Colon (tissue), 2 donors: ENCODE results near the gene GSK3B.

Experiments
- FAIRE-seq: peaks from 2 replicates; lab custom pipeline; 2012; peaks lifted over from hg19 to GRCh38; lab: Jason Lieb, UNC
- donor health status: control.
- donor health status: control.

Gene GSK3B

DNA sequence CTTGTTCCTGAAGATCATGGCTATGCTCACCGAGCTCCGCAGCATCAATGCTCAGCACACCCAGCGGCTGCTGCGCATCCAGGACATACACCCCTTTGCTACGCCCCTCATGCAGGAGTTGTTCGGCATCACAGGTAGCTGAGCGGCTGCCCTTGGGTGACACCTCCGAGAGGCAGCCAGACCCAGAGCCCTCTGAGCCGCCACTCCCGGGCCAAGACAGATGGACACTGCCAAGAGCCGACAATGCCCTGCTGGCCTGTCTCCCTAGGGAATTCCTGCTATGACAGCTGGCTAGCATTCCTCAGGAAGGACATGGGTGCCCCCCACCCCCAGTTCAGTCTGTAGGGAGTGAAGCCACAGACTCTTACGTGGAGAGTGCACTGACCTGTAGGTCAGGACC lies 277.2 kb downstream of the GSK3B start:
- FAIRE-seq = no peak

DNA sequence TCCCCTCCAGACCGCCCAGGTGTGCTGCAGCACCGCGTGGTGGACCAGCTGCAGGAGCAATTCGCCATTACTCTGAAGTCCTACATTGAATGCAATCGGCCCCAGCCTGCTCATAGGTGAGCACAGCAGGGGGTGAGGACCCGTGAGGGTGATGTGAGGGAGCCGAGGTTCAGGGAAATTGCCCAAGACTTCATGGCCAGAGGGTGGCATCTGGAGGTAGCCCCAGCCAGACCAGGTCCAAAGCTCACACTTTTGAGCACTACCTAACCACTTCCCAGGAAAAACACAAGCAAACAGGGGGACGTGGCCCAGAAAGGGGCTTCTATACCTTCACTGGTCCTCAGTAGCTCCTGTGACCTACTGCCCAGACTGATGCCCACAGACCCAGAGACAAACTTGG lies 278.5 kb downstream of the GSK3B start:
- FAIRE-seq = no peak

GRCh38 chr3:119812491-119813058 lies 281.7 kb downstream of the GSK3B start:
- no peak for FAIRE-seq

DNA sequence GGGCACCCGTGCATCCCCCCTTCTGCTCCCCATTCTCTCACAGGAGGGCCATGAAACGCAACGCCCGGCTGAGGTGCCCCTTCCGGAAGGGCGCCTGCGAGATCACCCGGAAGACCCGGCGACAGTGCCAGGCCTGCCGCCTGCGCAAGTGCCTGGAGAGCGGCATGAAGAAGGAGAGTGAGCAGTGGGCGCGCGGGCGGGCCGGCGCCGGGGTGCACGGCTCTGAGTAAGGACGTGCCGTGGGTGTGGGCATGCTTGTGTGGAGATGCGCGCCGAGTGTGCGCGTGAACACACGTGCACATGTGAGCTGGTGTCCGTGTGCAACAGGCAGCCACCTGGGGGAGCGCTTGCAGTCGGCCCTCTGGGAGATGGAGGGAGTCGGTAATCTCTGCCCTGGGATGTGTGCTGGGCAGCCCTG lies 284.2 kb downstream of the GSK3B start:
- no peak for FAIRE-seq

- no peak for FAIRE-seq
Observed at GRCh38 chr3:119809249-119810017, 284.8 kb downstream of the GSK3B start.

DNA sequence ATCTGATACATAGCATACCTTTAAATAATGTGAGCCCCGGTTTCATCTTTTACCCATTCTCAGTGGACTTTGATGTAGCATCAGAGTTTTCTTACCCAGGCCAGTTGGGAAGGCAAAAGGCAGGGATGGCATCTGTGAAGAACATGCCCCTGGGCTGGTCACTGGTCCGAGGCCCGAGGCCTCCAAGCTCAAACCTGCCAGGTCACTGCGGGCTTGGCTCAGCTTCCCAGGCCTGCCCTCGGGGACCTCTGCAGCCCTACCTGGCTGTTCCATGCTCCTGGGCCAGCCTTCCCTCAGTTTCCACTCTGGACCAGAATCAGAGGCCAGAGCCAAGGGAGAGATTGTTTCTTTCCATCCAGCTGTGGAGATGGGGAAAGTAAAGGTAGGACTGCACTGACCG lies 285.4 kb downstream of the GSK3B start:
- FAIRE-seq = no peak

GRCh38 chr3:119808244-119808643 lies 286.0 kb downstream of the GSK3B start:
- FAIRE-seq = no peak

DNA sequence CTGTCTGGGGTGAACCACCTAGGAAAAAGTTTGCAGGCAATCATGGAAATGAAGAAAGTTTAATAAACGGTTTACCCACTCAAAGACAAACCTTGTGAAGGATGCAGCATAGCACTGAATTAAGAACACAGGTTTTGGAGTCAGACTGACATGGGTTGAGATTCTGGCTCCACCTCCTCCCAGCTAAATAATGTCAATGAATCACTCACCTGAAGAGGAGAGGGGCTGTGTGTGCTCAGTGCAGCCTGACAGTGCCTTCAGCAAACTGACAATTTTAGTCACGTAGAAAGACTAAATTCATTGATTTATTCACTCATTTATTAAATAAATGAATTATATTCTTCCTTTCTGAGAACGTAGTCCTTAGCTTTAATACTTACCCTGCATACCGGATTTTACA lies 293.4 kb downstream of the GSK3B start:
- FAIRE-seq = no peak

DNA sequence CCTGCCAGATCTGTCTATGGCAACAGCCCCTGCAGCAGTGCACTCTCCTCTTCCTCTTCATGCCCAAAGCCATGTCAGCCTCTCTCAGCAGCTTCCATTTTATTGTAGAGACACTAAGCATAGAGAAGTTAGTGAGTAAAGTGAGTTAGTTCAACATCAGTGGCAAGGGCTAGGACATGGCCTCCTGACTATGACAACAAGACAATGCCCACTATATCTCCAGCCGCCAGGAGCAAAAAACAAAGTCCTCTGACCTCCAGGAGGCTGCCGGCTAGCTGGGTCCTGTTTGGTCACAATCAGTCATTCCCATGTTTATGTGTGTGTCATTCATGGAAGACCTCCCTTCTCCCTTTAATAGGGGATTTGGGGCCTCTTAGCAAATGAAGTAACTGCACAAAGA lies 297.5 kb downstream of the GSK3B start:
- FAIRE-seq = no peak

DNA sequence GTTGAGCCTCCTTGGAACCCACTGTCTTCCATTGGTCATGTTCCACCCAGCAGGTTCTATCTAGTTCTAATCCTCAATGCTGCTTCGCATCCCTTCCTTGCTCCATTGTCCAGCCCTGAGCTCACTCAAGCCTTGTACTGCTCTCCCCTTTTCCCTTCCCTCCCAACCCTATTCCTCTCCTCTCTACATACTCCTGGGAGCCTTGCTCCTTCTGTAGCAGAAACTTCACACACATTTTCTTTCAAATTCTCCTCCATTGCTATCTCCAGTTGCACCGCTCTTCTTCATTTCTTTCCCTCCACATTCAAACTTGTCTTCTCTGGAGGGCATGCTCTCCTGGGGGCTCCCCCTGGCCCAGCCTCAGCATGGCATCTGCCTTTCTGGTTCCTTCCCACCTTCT lies 297.9 kb downstream of the GSK3B start:
- FAIRE-seq = no peak

DNA sequence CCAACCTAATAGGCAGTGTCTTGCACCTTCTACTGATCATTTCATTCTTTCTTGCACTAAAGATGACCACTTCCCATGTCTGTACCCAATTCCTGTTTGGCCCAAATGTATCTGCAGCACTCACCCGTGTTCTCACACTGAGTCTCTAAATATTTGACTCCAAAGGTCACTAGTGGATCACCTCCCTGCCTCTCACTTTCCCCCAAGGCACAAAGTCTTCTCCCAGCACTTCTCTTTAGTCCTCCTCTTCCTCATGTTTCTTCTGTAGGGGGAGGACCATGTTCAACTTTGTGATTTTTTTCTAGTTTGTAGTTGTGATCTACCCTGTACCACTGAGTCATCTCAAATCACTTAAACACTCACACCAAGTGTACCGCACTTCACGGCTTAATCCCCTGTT lies 298.4 kb downstream of the GSK3B start:
- FAIRE-seq = no peak

- FAIRE-seq = no peak
Observed at GRCh38 chr3:119794971-119795612, 299.2 kb downstream of the GSK3B start.

- FAIRE-seq = no peak
Observed at GRCh38 chr3:119794401-119794800, 299.8 kb downstream of the GSK3B start.

DNA sequence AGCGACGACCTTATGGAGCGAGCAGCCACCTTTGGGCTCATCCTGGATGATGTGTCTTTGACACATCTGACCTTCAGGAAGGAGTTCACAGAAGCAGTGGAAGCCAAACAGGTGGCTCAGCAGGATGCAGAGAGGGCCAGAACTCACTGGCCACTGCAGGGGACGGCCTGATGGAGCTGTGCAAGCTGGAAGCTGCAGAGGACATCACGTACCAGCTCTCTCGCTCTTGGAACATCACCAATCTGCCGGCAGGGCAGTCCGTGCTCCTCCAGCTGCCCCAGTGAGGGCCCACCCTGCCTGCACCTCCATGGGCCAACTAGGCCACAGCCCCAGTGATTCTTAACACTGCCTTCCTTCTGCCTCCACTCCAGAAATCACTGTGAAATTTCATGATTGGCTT lies 302.0 kb downstream of the GSK3B start:
- FAIRE-seq = no peak

GRCh38 chr3:119790369-119790768 lies 303.9 kb downstream of the GSK3B start:
- no peak for FAIRE-seq

DNA sequence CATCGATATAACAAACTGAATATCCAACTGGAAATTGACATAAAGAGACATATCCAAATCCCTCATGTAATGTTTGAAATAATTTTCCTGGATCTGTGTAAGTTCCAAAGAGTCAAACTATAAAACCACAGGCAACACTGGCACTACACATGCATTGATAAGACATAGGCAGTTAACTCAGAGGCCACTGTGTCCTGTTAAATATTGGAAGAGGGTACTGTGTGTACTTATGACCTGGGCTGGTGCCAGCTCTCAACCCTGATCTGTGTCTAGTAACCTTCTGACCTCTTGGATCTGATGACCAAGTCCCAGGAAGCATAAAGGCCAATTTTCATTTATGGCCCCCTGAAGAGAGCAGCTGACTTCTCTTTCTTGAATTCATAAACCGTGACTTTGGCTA lies 307.8 kb downstream of the GSK3B start:
- FAIRE-seq = no peak

GRCh38 chr3:119783883-119784282 lies 310.4 kb downstream of the GSK3B start:
- no peak for FAIRE-seq

DNA sequence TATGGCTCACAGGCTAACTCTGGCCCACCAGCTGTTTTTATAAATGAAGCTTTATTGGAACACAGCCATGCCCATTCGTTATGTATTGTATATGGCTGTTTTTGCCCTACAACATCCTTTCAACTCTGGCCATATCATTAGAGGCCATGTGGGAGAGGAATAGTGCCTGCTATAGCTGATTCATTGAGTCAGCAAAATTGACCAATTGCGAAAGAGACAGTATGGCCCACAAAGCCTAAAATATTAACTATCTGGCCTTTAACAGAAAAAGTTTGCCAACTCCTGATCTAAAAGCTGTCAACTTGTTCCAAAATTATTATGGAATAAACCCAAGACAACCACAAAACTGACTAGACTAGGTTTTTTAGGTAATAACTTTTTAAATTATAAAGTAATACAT lies 311.0 kb downstream of the GSK3B start:
- no peak for FAIRE-seq

GRCh38 chr3:119782460-119782859 lies 311.8 kb downstream of the GSK3B start:
- FAIRE-seq = no peak

GRCh38 chr3:119781330-119782198 lies 312.7 kb downstream of the GSK3B start, which contains the start of gene NR1I2:
Gene NR1I2 (plus strand): TSS chr3:119782101.
- FAIRE-seq = no peak

- FAIRE-seq = no peak
Observed at GRCh38 chr3:119779731-119780383, 314.4 kb downstream of the GSK3B start.

- no peak for FAIRE-seq
Observed at GRCh38 chr3:119778811-119779210, 315.4 kb downstream of the GSK3B start.
